HG03108 (cell line): ENCODE data around the gene MTIF3.

Source experiments
- ATAC-seq: cut with Tn5 transposase; IDR thresholded peaks from one replicate; pipeline ENCODE4 v1.9.1; 2021; ENCODE audit warnings: moderate library complexity; ENCODE audit not compliant: unreplicated experiment

MTIF3 gene, protein sequence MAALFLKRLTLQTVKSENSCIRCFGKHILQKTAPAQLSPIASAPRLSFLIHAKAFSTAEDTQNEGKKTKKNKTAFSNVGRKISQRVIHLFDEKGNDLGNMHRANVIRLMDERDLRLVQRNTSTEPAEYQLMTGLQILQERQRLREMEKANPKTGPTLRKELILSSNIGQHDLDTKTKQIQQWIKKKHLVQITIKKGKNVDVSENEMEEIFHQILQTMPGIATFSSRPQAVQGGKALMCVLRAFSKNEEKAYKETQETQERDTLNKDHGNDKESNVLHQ

DNA sequence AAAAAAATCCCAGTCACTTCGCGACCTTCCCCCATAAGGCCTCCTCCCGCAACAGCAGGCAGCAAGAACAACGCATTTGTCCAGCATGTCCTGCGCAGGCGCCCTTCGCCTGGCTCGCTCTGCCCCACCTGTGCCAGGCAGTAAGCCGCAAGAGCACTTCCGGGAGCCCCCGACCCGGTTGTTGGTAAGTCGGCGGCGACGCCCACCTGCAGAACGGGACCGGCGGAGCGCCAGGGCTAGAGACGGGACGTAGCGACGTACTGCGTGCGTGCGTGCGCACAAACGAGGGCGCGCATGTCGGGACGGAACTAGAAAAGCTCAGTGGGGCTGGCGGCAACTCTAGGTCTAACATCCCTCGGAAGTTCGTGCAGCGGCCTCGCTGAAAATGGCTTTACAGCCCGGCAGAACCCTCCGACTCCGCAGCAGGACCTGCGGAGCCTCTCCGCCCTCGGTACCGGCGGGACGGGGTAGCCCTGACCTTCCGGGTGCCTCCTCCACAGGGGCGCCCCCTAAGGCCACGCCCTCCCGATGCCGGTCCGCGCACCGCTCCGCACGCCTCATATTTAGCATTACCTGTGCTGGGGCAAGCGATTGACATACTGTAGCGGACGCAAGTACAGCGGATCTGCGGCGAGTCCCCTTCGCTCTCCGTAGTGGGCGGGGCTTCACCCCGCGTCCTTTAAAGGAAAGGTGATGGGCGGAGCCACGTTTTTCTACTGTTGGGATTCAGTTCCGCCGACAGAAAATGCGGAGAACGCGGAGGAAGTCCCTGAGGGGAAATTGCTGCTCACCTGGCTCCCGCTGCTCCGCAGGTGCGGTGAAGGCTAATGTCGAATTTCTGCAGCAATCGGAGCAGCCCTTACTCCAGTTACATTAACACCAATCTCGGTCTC lies at the start of gene MTIF3:
Gene MTIF3, minus strand, starts transcription at position 629 of the 893 bp plus-strand sequence. CDS start 10,116 bp downstream, outside the sequence.
- peak; percentile 84 for ATAC-seq

DNA sequence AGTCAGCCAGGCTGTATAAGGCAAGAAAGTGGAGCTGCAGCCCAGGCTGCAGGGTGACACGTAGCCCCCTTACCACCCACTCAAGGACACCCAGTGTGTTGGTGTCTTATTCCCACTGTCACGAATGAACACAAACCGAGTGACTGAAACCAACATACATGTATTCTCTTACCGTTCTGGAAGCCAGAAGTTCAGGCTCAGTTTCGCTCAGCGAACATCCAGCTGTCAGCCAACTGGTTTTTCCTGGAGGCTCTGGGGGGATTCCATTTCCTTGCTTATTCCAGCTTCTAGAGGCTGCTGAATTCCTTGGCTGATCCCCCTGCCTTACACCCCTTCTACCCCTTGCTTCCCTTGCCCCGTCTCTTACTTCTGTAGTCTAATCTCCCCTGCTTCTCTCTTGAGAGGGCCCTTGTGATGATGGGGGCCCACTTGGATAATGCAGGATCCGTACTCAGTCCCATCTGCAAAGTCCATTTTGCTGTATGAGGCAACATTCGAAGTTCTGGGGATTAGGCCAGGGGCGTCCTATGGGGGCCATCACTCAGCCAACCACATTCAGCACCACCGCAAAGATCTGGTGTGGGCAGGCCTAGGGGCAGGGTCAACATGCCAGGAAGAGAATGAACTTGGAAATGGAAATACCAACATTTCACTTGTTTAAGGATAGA lies 47.3 kb upstream of the MTIF3 start:
- no peak for ATAC-seq

DNA sequence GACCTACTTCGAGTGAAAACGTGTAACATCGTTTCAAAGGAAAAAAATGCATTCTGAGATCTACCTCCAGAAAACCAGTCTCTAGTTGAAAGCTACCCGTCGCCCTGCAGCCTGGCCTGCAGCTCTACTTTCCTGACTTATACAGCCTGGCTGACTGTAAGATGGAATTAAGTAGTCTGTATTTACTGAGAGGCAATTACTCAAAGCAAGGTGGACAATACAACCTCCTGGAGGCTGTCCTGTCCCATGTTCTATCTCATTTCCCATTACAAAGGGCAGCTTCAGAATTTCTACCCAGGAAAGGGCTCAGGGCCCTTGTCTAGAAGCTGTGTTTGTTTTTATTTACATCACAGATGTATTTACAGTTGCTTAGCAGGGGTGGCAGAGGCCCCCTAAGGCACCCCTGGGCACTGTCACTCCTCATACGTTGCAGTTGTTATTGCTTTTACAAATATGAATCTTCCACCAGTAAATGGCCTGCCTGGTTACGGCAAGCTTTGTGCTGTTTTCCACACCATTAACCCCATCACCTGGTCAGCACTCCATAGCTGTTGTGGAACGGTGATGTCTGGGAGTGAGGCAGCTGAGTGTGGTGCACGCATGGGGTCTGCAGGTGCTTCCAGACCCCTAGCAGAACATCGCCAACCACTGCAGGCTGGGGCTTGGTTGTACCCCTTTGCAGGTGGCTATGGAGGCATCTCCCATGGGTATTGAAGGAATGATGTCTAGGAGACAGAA lies 46.3 kb upstream of the MTIF3 start:
- ATAC-seq: no peak

DNA sequence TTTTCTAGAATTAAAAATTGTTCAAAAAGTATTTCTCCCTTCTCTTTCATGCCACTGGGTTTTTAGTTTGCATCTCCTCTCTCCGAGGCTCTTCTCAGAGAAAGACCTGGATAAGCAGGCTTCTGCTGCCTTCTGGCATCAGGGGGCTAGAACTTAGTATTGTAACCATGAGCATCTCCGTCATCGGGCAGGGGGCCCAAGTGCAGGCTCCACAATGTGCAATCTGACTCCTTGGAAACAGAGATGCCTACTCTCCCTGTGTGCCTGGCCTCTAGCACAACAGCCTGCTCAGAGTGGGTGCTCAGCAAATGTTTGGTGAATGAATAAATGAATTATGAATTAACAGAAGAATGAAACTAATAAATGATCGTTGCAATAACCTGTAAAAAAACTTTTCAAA lies 45.6 kb upstream of the MTIF3 start:
- ATAC-seq: no peak

DNA sequence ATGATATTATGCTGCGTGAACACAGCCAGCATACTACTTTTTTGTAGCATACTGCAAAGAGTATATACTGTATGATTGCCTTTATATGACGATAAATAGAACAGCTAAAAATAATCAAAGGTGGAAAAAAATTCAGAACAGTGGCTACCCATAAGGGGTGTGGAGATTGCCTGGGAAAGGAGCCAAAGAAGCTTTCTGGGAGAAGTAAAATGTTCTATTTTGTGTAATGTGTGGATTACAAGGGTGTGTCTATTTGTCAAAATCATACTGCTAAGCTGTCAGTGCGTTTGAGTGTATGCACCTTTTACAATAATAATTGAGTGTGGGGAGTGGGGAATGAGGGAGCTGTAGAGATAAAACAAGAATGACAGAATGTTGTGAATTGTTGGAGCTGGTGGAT lies 45.2 kb upstream of the MTIF3 start:
- ATAC-seq: no peak

DNA sequence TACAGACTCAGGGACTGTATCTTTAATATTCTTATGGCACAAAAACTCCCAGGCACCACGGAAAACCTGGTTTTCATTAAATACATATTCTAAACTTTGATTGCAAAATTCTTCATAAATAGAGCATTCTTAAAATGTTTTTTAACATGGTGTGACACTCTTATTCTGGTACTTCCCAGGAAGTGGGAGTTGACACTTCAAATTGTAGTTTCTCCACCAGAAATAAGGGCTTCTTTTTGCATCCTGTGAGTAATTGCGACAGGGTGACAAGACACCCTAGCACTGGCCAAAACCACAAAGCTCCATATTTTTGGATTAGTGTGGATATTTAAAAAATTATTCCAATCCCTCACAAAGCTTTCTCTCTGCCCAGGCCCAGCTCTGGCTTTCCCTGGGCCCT lies 43.6 kb upstream of the MTIF3 start:
- no peak for ATAC-seq

DNA sequence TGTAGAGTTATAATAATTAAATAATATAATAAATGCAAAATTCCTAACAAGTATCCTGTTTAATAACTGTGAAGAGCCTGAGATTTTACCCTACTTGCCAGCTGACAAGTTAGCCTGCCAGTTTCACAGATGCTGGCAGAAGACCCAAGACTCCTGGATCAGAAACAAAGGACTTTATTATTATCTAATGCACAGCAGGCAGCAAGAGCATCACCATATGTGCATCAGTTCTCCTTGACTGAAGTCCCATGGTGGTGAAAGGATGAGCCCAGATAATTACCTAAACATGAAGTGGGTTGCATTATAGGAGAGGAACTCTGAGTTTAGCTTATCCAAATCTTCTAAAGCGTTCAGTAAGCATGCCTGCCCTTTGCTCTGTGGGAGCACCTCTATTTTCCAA lies 39.1 kb upstream of the MTIF3 start:
- no peak for ATAC-seq

DNA sequence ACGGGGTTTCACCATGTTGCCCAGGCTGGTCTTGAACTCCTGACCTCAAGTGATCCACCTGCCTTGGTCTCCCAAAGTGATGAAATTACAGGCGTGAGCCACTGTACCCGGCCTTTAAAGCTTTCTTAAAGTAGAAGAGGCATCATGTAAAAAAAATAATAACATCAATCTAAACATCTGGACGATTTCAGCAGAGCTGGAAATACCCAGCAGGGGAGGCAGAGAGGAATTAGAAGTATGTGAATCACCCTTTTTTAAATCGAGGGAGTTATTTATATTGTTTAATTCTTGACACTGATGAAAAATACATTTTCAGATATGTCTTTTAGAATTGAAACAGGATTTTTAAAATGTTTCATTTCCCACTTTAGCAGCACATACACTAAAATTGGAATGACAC lies 37.4 kb upstream of the MTIF3 start:
- ATAC-seq: no peak

DNA sequence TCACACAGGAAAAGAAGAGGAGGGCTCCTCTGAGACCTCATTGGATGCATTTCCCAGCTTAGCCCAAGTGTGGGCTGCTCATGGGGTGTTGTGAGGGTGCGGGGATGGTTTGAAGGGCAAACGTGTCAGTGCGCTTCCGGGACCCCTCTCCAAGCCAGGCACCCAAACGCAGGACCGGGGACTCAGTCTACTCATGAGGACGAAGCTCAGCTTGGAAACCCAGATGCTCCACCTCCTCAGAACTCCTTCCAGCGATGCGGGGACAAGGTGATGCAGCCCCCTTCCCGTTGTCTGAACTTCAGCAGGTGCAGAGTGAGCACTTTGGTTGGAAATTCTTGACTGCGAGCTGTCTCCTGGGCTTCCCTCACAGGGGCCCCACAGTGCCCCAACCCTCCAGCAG lies 33.1 kb upstream of the MTIF3 start:
- ATAC-seq: no peak

DNA sequence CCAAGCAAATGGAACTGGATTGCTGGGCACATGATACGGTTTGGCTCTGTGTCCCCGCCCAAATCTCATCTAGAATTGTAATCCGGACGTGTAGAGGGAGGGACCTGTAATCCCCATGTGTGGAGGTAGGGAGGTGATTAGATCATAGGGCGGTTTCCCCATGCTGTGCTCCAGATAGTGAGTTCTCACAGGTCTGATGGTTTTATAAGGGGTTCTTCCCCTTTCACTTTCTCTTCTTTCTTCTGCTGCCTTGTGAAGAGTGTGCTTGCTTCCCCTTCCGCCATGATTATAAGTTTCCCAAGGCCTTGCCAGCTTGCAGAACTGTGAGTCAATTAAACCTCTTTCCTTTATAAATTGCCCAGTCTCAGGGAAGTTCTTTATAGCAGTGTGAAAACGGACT lies 32.6 kb upstream of the MTIF3 start:
- ATAC-seq: peak; percentile 91

DNA sequence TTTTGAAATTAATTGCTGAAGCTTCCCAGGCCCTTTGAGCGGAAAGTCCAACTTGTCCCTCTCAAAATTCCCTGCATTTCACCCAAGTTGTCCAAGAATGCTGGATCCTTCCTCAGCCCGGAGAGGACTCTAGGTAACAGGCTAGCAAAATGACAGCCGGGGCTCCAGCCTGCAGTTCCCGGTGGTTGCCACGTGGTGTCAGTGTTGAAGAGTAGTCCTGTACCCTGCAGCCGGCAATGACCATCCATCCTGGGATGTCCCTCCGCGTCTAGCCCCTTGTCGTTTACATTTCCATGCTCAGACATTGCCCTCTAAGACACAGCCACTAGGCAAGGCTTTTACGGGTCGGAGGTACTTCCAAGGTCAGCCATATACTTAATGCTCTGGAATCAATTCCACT lies 31.4 kb upstream of the MTIF3 start:
- ATAC-seq: no peak

DNA sequence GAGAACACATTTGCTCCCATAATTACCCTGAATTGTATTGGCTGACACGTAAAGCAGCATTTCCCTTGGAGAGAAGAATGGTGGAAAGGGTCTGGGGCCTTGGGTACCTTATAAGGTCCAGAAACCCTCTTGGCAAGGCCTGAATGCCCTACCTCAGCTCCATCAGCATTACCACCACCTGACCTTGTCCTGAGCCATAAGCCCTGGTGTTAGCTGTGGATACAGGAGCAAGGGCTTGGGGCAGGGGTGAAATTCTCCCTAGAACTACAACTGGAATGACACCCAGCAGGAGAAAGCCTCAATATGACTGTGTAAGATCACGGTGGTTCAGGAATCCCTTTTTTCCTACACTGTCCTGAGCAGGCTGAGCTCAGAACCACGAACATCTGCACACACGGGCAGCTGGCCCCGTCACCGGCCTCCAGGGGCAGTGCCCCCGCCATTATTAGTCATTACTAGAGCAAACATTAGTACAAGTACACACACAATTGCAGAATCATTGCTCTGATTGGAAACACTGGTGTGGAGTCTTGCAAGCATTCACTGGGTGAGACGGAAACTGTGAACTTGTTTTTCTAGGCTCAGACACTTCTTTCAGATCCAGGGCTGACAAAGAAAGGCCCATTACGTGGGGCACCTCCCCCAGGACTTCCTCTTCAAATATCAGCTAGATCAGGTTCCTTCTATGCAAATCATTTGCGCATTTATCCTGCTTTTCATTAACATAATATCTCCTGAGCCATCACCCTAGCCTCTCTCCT lies 26.8 kb upstream of the MTIF3 start:
- peak; percentile 54 for ATAC-seq

DNA sequence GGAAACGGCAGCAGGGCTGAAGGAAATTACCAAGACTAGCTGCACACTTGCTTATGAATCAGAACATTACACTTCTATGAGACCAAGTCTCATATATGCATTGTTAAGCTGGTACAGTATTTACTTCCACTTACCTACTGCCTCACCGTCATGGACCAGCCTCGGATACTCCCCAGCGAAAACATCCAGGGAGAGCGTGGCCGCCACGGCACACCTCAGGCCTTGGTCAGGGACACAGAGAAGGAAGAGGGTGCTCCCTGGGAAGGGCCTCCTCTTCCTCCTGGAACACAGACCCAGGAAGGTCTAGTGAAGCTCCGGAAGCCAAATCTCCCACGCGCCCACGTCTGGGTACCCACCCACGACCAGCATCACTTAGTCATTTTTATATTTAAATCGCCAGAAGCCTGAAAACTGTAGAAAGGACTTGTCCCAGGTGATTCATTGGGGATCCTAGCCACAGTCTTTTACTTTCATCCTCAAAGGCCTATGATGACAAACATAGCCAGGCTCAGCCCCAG lies 24.4 kb upstream of the MTIF3 start:
- no peak for ATAC-seq

DNA sequence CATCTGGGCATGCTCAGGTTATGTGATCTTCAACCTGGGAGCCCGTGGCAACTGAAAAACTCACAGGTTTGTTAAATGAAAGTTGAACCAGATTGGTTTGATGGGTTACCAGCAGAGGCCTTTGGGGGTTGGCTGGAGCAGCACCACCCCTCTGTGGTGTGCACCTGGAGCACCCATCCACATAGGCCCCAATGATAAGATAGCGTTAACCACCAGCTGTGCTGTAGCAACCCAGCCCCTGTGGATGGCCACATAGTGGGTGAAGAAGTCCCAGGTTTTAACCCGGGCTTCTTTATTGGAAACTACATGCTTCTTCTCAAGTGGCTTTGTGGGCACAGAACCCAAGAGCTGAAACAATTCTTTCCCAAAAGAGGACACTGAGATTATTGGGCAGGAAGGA lies 22.6 kb upstream of the MTIF3 start:
- ATAC-seq: no peak

DNA sequence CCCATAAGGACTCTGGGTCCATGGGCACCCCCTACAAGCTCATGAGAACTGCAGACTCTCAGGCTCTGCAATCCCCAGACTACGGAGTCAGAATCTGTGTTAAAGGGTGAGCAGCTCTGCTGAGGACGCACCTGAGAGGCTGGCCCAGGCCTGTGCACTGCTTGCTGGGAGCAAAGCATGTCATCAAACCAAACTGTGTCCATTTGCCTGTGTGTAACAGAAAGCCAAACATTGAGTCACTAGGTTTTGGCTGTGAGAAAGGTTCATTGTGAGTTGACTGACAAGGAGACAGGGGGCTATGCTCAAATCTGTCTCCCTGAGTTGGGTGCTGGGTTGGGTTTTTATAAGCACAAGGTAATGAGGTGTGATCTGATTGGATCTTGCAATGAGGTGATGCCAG lies 22.1 kb upstream of the MTIF3 start:
- ATAC-seq: no peak

DNA sequence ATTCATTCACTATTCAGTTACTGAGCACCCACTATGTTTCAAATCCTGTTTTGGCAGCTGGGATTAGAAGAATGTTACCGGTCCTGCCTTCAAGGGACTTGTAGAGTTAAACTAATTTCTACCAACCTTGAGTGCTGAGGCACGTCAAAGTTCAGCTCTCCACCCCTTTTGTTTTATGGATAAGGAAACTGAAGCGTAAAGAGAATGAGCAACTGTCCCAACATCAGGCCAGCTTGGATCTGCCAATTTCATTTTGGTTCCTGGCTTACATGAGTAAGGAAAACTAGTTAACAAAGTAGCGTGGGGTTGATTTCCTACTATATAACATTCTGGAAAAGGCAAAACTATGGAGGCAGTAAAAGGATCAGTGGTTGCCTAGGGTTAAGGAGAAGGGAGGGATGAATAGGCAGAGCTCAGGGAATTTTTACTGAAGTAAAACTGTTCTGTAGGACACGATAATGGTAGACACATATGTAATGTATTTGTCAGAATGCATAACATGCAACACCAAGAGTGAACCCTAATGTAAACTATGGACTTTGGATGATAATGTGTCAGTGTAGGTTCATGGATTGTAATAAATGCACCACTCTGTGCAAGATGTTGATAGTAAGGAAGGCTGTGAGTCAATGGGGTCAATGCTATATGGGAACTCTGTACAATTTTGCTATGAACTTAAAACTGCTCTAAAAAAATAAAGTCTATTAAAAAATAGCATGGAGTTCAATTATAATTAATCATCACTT lies 19.9 kb upstream of the MTIF3 start:
- no peak for ATAC-seq

DNA sequence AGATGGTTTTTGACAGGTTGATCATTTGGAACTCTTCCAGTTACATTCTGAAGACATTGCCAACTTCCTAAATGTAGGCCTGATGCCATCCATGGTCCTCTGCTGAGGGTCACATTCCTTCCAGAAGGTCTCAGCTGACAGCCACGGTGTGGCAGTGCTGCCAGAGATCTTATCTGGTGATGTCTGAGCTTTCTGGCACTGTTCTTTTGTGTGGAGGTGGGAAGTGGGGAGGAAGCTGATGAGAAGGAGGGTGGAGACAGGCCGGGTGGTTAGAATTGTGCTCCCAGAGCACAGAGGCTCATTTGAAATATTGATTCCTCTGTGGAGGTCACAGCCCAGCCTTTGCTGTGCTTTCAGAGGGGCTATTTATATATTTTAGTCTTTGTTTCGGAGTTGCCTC lies 16.1 kb upstream of the MTIF3 start:
- no peak for ATAC-seq

DNA sequence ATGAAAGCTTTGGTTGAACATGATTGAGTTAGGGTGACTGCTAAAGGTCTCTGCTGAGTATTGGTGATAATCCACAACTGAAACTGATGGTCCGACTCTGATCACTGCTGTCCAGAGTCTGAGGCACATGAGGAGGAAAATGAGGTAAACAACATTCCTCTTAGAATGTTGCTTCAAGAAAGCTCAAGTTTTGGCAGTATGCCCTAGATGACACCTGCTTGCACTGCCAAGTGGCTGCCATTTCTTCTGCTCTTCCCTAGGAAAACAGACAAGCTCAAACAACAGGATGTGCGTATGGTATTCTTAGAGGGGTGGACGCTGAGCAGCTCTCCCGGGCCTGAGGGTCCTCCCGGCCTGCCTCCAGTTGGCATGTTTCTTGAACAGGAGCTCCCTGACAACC lies 15.2 kb upstream of the MTIF3 start:
- ATAC-seq: no peak

DNA sequence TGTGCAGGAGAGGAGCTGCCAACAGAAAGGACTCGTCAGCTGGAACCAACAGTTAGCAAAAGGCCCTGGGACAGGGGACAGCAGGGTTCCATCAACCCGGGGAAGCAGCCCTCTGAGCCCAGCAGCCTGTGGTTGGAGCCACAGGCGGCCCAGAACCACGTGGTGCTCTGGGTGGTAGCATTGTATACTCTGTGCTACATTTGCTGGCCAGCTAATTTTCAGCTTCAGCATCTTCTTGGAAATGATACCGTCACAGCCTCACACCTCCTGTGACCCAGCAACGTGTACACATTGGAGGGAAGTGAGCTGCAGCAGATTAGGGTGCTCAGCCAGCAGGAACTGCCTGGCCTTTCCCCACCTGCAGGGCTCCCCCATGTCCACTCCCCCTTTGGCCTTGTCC lies 13.1 kb upstream of the MTIF3 start:
- no peak for ATAC-seq
